A549 (cell line): ENCODE data around the gene PDGFA.

ENCODE experiments used
- CTCF ChIP-seq: fragments of >200 bp; sonication (Bioruptor Twin); formaldehyde crosslinking; IDR thresholded peaks from 3 replicates; pipeline ENCODE4 v1.5.1; 2016
- FOSB ChIP-seq: fragments of 250-450 bp; sonication (Bioruptor Pico); IDR thresholded peaks from 2 replicates; pipeline ENCODE4 v1.5.0; 2020; ENCODE audit warnings: mild to moderate bottlenecking, moderate library complexity
- MAZ ChIP-seq: fragments of 150-350 bp; IDR thresholded peaks from 2 replicates; pipeline ENCODE4 v1.6.1; 2014; ENCODE audit warnings: antibody characterized with exemption, low read depth, low read length, borderline replicate concordance
- PBX3 ChIP-seq: IDR thresholded peaks from 2 replicates; pipeline ENCODE4 v1.6.1; 2012
- PHF8 ChIP-seq: fragments of 200-600 bp; sonication (generic); IDR thresholded peaks from 2 replicates; pipeline ENCODE4 v1.6.1; 2016; ENCODE audit warnings: low read depth, mild to moderate bottlenecking, antibody characterized with exemption, moderate library complexity, borderline replicate concordance
- POLR2A ChIP-seq: IDR thresholded peaks from 2 replicates; pipeline ENCODE4 v1.6.1; 2012; ENCODE audit warnings: mild to moderate bottlenecking, low read length
- POLR2AphosphoS2 ChIP-seq: conservative IDR thresholded peaks from 2 replicates; pipeline ENCODE4 v1.6.1; 2012; ENCODE audit warnings: low read length, improper control_type of control experiment, inconsistent platforms
- USF2 ChIP-seq: fragments of 450-650 bp; IDR thresholded peaks from 2 replicates; pipeline ENCODE4 v1.6.1; 2014; ENCODE audit warnings: antibody characterized with exemption
- ZC3H11A ChIP-seq: fragments of 450-650 bp; IDR thresholded peaks from 2 replicates; pipeline ENCODE4 v1.6.1; 2014; ENCODE audit warnings: antibody characterized with exemption, mild to moderate bottlenecking

- TF ChIP-seq PBX3 (no peak), USF2 (no peak), ZC3H11A (no peak), CTCF (no peak), POLR2A (no peak), MAZ (no peak), POLR2AphosphoS2 (no peak), PHF8 (no peak), FOSB (no peak)
Observed at GRCh38 chr7:516606-517456, 2.8 kb downstream of the PDGFA start.
